HCT116 (cell line): ENCODE measurements around the gene CALN1. TPM values are rescaled to one million over a fixed set of nuclear protein-coding genes. Genes with fewer than 3 reads are reported as not detected.

Source experiments
- ATAC-seq: fragments of 200-7000 bp; cut with Tn5 transposase; 2 replicates; pipeline ENCODE4 v1.9.1; 2020; ENCODE audit warnings: mild to moderate bottlenecking, moderate library complexity
- BruUV-seq: library from RNA; stranded (reverse); fragments of 400-500 nt; replicated peaks from 2 replicates; lab custom pipeline; 2021; lab: Mats Ljungman, UMichigan
- CTCF ChIA-PET: fragments of 300-600 bp; sonication (Branson Sonifier 250); formaldehyde crosslinking; loops from one replicate; lab custom pipeline; 2021; ENCODE audit warnings: antibody characterized with exemption; lab: Charles Lee
- POLR2A ChIA-PET: fragments of 300-600, 350-600 bp; sonication (Branson Sonifier 250); formaldehyde crosslinking; loops from one replicate; lab custom pipeline; 2021; ENCODE audit warnings: antibody characterized with exemption; lab: Charles Lee
- RAD21 ChIA-PET, 2 experiments: fragments of 300-600 bp; sonication (Branson Sonifier 250); formaldehyde crosslinking; loops; one replicate each; lab custom pipeline; 2023; ENCODE audit warnings: low total read pairs in 2 of 2; ENCODE audit not compliant: uncharacterized antibody in 2 of 2, unreplicated experiment in 2 of 2, low non-redundant PET in 1 of 2; lab: Charles Lee
- DNase-seq: peaks from one replicate; pipeline ENCODE4 v3.0.0-alpha.2; 2010; ENCODE audit warnings: low read depth, low spot score
- H2AFZ ChIP-seq: fragments of 200-600 bp; shearing (Covaris generic), sonication (generic); 2 replicates; pipeline ENCODE4 v1.6.1; 2017; ENCODE audit warnings: low read depth, mixed run types, mixed read lengths, antibody characterized with exemption, low read length; ENCODE audit not compliant: poor library complexity, severe bottlenecking
- H3K27ac ChIP-seq: 2 replicates; pipeline ENCODE4 v1.5.1; 2012; ENCODE audit warnings: low read depth, low read length
- H3K27me3 ChIP-seq: fragments of 200-600 bp; sonication (generic); 2 replicates; pipeline ENCODE4 v1.6.1; 2016; ENCODE audit warnings: mixed run types, low read length, mixed read lengths; ENCODE audit not compliant: insufficient read depth
- H3K36me3 ChIP-seq, 2 experiments: fragments of 200-500 bp in 1 of 2; fragments of 200-600 bp in 1 of 2; sonication (Bioruptor generic) in 1 of 2; sonication (generic) in 1 of 2; 2 replicates each; pipeline versions ENCODE4 v1.5.1 to v1.6.1; 2014 to 2016; ENCODE audit warnings: low read length in 2 of 2, inconsistent platforms in 1 of 2, mixed read lengths in 1 of 2, mixed run types in 1 of 2; ENCODE audit not compliant: insufficient read depth in 2 of 2, control insufficient read depth in 1 of 2
- H3K4me1 ChIP-seq, 2 experiments: fragments of 200-600 bp in 1 of 2; sonication (generic) in 1 of 2; 2 replicates each; pipeline versions ENCODE4 v1.5.1 to v1.6.1; 2012 to 2017; ENCODE audit warnings: low read length in 2 of 2, inconsistent platforms in 1 of 2, mild to moderate bottlenecking in 1 of 2, mixed read lengths in 1 of 2, mixed run types in 1 of 2, moderate library complexity in 1 of 2; ENCODE audit not compliant: insufficient read depth in 2 of 2, control insufficient read depth in 1 of 2
- H3K4me2 ChIP-seq: fragments of 200-600 bp; sonication (generic); 2 replicates; pipeline ENCODE4 v1.6.1; 2017; ENCODE audit warnings: mixed run types, low read length, mixed read lengths
- H3K4me3 ChIP-seq, 2 experiments: fragments of 200-600 bp in 1 of 2; sonication (generic) in 1 of 2; replicated peaks in 1 of 2; 2 replicates each; pipeline ENCODE4 v1.5.1; 2011 to 2016; ENCODE audit warnings: low read length in 2 of 2, control low read depth in 1 of 2, low read depth in 1 of 2, mild to moderate bottlenecking in 1 of 2, mixed read lengths in 1 of 2, mixed run types in 1 of 2
- H3K79me2 ChIP-seq: fragments of 200-600 bp; sonication (generic); 2 replicates; pipeline ENCODE4 v1.6.1; 2017; ENCODE audit warnings: mild to moderate bottlenecking, mixed run types, low read length, moderate library complexity, mixed read lengths; ENCODE audit not compliant: insufficient read depth
- H3K9ac ChIP-seq: fragments of 200-600 bp; sonication (generic); 2 replicates; pipeline ENCODE4 v1.6.1; 2016; ENCODE audit warnings: low read length, mixed read lengths
- H3K9me2 ChIP-seq: fragments of 200-600 bp; sonication (generic), shearing (Covaris generic); 2 replicates; pipeline ENCODE4 v1.6.1; 2017; ENCODE audit warnings: mixed run types, mild to moderate bottlenecking, moderate library complexity; ENCODE audit not compliant: insufficient read depth
- H3K9me3 ChIP-seq, 2 experiments: fragments of 200-500 bp in 1 of 2; fragments of 200-600 bp in 1 of 2; sonication (Bioruptor generic) in 1 of 2; sonication (generic) in 1 of 2; 2 replicates each; pipeline ENCODE4 v1.6.1; 2014 to 2017; ENCODE audit warnings: low read length in 2 of 2, mixed read lengths in 2 of 2, inconsistent platforms in 1 of 2, low read depth in 1 of 2, mild to moderate bottlenecking in 1 of 2, mixed run types in 1 of 2, moderate library complexity in 1 of 2; ENCODE audit not compliant: control insufficient read depth in 1 of 2, insufficient read depth in 1 of 2
- H4K20me1 ChIP-seq: fragments of 200-600 bp; sonication (generic), shearing (Covaris generic); 2 replicates; pipeline ENCODE4 v1.6.1; 2017; ENCODE audit warnings: mixed run types, mild to moderate bottlenecking, moderate library complexity; ENCODE audit not compliant: insufficient read depth
- EGR1 ChIP-seq: IDR thresholded peaks from 2 replicates; pipeline ENCODE4 v1.6.1; 2012; ENCODE audit warnings: low read depth
- ELF1 ChIP-seq: IDR thresholded peaks from 2 replicates; pipeline ENCODE4 v1.6.1; 2012; ENCODE audit warnings: low read depth, borderline replicate concordance
- EZH2 ChIP-seq: fragments of 200-600 bp; sonication (generic); IDR thresholded peaks from 2 replicates; pipeline ENCODE4 v1.6.1; 2017; ENCODE audit warnings: antibody characterized with exemption, mixed run types
- POLR2AphosphoS5 ChIP-seq: IDR thresholded peaks from 2 replicates; pipeline ENCODE4 v1.6.1; 2011; ENCODE audit warnings: mild to moderate bottlenecking, low read depth, low read length, moderate library complexity
- SIN3A ChIP-seq: IDR thresholded peaks from 2 replicates; pipeline ENCODE4 v1.6.1; 2012; ENCODE audit warnings: low read depth
- SRF ChIP-seq: IDR thresholded peaks from 2 replicates; pipeline ENCODE4 v1.6.1; 2012; ENCODE audit warnings: low read depth
- ZBTB33 ChIP-seq: IDR thresholded peaks from 2 replicates; pipeline ENCODE4 v1.6.1; 2011; ENCODE audit warnings: mild to moderate bottlenecking, low read length, moderate library complexity; ENCODE audit not compliant: insufficient replicate concordance; ENCODE audit errors: extremely low read depth
- ZFX ChIP-seq: fragments of 450-650 bp; IDR thresholded peaks from 2 replicates; pipeline ENCODE4 v1.6.1; 2017
- intact Hi-C: fragments of 100-400 bp; cut with micrococcal nuclease; formaldehyde crosslinking; loops from 2 replicates; pipeline ENCODE4 v1.10.0; 2022
- total RNA-seq: library from RNA; stranded (reverse); gene quantifications from one replicate; pipeline ENCODE4 v1.2.1, GENCODE V29; 2021; ENCODE audit not compliant: unreplicated experiment

The CALN1 gene
- total RNA-seq, 1 experiment from 2014 or later: 0.17 TPM

- H3K9me2 ChIP-seq: no peaks in the 10 kb centered on the region
- RAD21 ChIA-PET: no interaction called here
- POLR2A ChIA-PET: no interaction called here
- no peaks in the 10 kb centered on the region for H3K9me3 ChIP-seq
- H3K27me3 ChIP-seq: peaks cover 13% of the 10 kb centered on the region; the same call in 1 of the 2 replicates
- no peak overlapping the region for H3K9ac ChIP-seq
- intact Hi-C loops: no loop called here
- CTCF ChIA-PET: no interaction called here
- no peak for TF ChIP-seq ZFX
- TF ChIP-seq ELF1: no peak
- ATAC-seq (no peak), DNase-seq (no peak)
- H3K36me3 ChIP-seq: no peaks in the 10 kb centered on the region
- no peak overlapping the region for H3K27ac ChIP-seq
- H3K4me3 ChIP-seq: no peak overlapping the region
- no peaks in the 10 kb centered on the region for H3K79me2 ChIP-seq
- H3K4me1 ChIP-seq: no peaks in the 10 kb centered on the region
- no peaks in the 10 kb centered on the region for H4K20me1 ChIP-seq
- H2AFZ ChIP-seq: no peak overlapping the region
- no TSS peak for BruUV-seq
- H3K4me2 ChIP-seq: no peak overlapping the region
Measured at GRCh38 chr7:72438491-72438890, 26.4 kb upstream of the CALN1 start.

GRCh38 chr7:72437610-72438009, 25.5 kb upstream of the CALN1 start:
- no peak overlapping the region for H3K27ac ChIP-seq
- RAD21 ChIA-PET: no interaction called here
- CTCF ChIA-PET: no interaction called here

More at GRCh38 chr7:72437610-72438009, 25.5 kb upstream of the CALN1 start:
- Histone ChIP-seq H3K79me2 (no peaks in the 10 kb centered on the region), H3K4me3 (no peak overlapping the region), H3K4me2 (no peak overlapping the region), H3K9ac (no peak overlapping the region), H4K20me1 (no peaks in the 10 kb centered on the region), H3K4me1 (no peaks in the 10 kb centered on the region), H3K27me3 (peaks cover 10% of the 10 kb centered on the region; the same call in 1 of the 2 replicates), H2AFZ (no peak overlapping the region), H3K36me3 (no peaks in the 10 kb centered on the region), H3K9me2 (no peaks in the 10 kb centered on the region), H3K9me3 (no peaks in the 10 kb centered on the region)
- DNase-seq: no peak
- no TSS peak for BruUV-seq
- TF ChIP-seq ELF1 (no peak), EZH2 (no peak), SRF (no peak), EGR1 (no peak), ZFX (no peak), POLR2AphosphoS5 (no peak), SIN3A (no peak), ZBTB33 (no peak)
- POLR2A ChIA-PET: no interaction called here
- intact Hi-C loops: no loop called here
- ATAC-seq: no peak
